ENCODE data around the gene DBNDD1.

DNA sequence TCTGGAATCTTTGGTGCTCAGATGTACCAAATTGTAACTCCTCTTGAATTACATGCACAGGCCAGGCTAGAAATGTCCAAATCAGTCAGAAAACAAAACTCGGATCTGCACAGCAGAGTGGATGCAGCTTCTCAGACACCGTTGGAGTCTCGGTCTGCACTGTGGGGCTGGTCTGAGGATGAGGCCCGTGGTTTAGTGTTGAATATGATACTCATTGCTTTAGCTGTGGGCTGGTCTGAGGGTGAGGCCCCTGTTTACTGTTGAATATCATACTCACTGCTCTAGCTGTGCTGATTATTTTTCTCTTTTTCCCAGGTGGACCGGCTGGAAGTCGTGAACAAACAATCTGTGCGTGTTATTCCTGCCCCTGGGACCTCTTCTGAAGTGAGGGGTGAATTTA is 35.0 kb downstream of the DBNDD1 start:
- TF ChIP-seq, protein P1, sequence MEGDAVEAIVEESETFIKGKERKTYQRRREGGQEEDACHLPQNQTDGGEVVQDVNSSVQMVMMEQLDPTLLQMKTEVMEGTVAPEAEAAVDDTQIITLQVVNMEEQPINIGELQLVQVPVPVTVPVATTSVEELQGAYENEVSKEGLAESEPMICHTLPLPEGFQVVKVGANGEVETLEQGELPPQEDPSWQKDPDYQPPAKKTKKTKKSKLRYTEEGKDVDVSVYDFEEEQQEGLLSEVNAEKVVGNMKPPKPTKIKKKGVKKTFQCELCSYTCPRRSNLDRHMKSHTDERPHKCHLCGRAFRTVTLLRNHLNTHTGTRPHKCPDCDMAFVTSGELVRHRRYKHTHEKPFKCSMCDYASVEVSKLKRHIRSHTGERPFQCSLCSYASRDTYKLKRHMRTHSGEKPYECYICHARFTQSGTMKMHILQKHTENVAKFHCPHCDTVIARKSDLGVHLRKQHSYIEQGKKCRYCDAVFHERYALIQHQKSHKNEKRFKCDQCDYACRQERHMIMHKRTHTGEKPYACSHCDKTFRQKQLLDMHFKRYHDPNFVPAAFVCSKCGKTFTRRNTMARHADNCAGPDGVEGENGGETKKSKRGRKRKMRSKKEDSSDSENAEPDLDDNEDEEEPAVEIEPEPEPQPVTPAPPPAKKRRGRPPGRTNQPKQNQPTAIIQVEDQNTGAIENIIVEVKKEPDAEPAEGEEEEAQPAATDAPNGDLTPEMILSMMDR (IDR thresholded peaks at IDR 0.05) = no peak
- no peak for TF ChIP-seq POLR2A (IDR thresholded peaks at IDR 0.05)
